Retinal pigment epithelial cell (primary cell): ENCODE measurements around the gene NUDT21.

Experiments
- DNase-seq: peaks from one replicate; pipeline ENCODE4 v3.0.0-alpha.2; 2010; ENCODE audit warnings: low read depth
- H3K4me3 ChIP-seq: 2 replicates; pipeline ENCODE4 v1.5.1; 2011; ENCODE audit warnings: mild to moderate bottlenecking, low read length, control low read depth, moderate library complexity
- CTCF ChIP-seq: conservative IDR thresholded peaks from 2 replicates; pipeline ENCODE4 v1.5.1; 2011; ENCODE audit warnings: low read depth, low read length, control low read depth, inconsistent platforms

The NUDT21 gene

DNA sequence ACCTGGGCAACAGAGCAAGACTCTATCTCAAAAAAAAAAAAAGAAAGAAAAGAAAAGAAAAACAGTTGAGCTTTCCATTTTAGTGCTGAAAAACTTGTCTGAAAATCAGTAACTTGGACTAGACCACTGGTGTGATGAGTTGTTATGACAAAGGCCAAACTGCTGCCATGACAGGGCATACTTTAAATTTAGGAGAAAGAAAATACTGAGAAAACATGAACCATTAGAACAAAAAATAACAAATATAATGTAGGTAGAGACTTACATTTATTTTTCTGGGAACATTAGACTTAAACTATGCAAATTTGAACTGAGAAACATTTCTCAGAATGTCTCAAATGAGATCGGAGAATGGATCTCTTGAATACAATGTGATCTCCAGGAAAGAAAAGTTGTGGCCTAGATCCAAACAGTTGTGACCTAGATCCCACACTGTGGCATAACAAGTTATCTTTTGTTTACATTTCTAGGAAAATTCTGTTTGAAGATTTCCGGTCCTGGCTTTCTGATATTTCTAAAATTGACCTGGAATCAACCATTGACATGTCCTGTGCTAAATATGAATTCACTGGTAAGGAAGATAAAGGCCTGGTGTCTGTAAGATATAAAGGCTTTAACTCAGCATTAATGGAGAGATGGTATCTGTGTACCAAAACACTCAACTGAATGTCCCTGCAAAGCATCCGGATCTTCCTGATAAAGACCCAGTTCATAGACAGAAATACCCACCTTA, 11.1 kb upstream of the NUDT21 start:
- no peak for TF ChIP-seq CTCF
- H3K4me3 ChIP-seq, result no peak overlapping the region
- DNase-seq, result no peak

DNA sequence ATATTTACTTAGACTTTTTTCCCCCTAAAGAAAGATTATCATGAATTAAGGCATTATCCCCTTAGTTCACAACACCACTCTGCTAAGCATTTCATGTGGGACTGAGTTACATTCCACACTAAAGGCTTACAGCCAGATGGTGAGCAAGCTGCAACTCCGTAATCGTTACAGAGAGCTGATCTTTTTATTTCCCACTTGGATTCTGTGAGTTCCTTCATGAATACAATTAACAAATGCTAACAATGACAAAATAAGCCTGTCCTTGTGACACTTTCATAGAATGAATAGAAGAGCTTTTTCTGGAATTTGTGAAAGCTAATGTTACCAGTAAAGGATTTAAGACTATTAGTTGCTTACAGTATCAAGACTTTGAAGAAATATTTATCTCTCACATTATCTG, 9.0 kb upstream of the NUDT21 start:
- TF ChIP-seq CTCF, result no peak
- H3K4me3 ChIP-seq, result no peak overlapping the region
- DNase-seq, result peak; percentile 71

DNA sequence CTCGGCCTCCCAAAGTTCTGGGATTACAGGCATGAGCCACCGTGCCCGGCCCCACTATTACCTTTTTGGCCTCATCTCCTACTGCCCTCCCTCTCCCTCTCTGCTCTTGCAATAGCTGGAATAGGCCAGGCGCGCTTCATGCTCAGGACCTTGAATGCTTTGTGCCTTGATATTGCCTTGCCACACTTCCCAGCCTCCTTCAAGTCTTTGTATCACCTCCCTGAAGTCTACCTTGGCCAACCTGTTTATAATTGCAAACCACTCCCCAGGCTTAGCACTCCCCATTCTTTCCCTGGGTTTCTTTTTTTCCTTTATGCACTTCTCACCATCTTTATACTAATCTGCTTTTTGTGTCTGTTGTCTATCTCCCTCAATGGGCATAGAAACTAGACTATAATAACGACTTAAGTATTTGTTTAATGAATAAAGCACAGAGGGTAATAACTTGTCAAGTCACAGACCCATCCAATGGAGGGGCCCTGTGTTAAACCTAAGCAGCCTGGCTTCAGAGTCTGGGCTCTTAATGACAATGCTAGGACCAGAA, 6.9 kb upstream of the NUDT21 start:
- no peak for TF ChIP-seq CTCF
- no peak overlapping the region for H3K4me3 ChIP-seq
- no peak for DNase-seq

DNA sequence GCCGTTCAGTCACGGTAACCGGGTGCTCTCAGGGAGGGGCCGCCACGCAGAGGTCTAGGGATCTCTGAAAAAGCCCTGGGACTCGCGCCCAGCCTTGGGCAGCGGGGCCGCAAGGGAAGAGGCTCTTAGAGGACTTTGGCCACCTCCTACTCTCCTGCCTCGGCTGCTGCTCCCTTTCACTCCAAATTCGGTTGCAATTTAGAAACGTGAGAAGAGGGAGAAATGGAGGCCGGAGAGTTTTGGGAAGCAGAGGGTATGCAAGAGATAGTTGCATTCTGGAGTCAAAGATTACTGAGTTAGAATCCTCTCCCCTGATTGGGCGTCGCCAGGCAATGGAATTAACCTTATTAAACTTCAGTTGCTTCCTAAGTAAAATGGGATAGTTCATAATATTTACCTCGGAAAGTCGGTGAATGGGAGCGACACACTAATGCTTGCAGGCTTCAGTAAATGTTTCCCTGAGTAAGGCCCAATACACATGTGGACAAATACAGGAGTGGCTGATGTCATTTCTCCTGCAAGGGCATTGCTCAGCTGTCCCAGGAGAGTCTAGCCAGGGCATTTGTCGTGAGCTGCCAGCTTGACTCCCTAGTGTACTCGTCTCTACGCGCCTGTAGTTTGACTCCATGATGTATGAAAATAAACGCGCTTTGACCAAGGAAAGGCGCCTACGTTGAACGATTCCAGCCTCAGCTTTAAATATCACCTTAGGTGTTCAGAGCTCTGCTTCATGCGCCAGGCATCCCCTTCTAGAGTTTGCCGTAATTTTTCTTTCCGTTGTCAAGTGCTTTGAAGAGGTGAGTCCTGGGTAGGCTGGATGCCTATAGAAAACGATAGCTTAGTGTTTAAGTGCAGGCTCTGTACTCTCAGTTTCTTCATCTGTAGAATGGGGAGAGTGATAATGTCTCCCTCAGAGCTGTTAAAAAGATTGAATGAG, 889 bp upstream of the NUDT21 start:
- peak; percentile 13 for DNase-seq
- TF ChIP-seq CTCF, result no peak

GRCh38 chr16:56450275-56450985, 702 bp downstream of the NUDT21 start:
- no peak for TF ChIP-seq CTCF
- no peak for DNase-seq
- H3K4me3 ChIP-seq, result peak overlapping the region; percentile 91

More for the DNA sequence above, 889 bp upstream of the NUDT21 start:
- peak overlapping the region; percentile 91 for H3K4me3 ChIP-seq

- TF ChIP-seq CTCF, result no peak
- DNase-seq, result no peak
Observed at GRCh38 chr16:56448005-56448404, 3.1 kb downstream of the NUDT21 start.

More at GRCh38 chr16:56448005-56448404, 3.1 kb downstream of the NUDT21 start:
- no peak overlapping the region for H3K4me3 ChIP-seq
